NCI-H774 (cell line): ENCODE data around the gene IRAG1.

Experiments used
- DNase-seq: peaks from one replicate; lab custom pipeline; 2025; lab: John Stamatoyannopoulos, UW

IRAG1 gene

DNA sequence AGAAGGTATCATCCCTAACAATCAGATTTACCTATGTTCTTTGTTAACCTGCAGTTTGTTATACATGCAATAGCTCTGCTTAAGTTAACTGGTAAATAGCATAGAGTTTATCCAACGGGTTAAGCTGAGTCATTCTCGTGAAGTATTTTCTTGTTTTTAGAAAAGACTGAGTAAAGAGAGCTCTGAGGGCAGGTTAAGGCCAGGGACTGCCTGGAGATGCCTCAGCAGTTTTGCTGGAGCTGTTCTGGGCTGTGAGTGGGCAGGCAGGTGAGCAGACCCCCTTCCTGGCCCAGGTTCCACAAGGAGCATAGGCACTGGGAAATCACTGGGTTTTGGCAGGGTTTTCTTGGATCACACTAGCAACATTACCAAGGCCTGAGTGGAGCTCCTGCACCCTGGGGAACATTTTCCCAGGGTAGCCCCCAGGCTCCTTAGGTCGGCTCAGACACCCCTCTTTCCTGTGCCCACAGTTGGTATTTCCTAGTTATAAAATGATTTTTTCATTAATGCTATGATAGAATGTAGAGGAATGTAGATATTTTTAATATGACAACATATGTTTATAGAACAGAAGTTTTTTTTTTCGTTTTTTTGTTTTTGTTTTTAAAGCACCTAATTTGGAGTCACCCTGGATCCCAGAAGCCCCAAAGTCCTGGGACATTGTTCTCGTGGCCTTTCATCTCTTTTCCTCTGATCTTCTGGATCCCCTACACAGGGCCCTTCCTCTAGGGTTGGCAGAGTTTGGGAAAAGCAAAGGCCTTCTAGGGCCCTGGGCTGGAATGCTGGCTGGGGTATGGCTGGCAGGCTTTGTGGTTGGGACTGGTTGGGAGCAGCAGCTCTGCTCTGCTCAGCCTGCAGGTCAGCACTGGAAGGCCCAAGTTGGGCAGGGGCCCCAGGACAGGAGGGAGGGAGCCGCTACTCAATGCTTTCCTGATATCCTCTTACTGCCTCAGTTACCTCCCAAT, 26.7 kb downstream of the IRAG1 start:
- DNase-seq, result no peak

- no peak for DNase-seq
Observed at GRCh38 chr11:10664496-10664895, 29.1 kb downstream of the IRAG1 start.

DNA sequence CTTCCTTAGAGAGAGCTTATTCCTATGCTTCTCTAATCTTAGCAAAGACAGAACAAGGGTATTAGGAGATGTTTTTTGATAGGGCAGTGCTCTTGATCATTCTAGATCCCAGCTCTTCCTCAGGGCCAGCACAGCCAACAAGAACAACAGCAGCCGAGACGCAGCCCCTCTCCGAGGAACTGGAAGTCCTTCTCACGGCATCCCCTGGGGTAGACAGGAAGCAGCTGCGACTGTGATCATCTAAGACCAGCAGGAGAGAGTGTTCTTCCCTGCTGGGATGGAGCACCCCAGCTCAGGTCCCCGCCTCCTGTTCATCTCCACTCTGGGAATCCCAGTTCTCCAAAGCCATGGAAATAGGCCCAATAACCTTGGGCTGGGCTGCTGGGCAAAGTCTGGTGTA, 29.6 kb downstream of the IRAG1 start:
- DNase-seq, result no peak

- DNase-seq, result no peak
Observed at GRCh38 chr11:10663365-10663764, 30.2 kb downstream of the IRAG1 start.

DNA sequence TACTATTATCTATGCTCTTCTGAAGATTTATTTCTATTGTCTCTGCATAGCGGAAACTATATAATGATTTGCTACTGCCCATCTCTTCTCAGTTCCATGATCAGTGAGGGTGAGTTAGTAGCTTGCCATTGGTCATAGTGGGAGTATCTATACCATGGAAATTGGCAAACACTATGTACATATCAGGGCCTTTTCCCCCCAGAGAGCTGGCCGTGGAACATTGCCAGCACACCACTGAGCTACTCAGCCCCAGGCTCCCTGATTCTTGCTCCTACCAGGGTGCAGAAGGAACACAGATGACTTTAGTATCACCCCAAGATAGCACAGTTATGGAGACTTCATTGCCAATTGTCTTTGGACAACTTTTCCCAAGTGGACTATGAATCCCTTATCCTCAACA, 33.2 kb downstream of the IRAG1 start:
- DNase-seq, result no peak

DNA sequence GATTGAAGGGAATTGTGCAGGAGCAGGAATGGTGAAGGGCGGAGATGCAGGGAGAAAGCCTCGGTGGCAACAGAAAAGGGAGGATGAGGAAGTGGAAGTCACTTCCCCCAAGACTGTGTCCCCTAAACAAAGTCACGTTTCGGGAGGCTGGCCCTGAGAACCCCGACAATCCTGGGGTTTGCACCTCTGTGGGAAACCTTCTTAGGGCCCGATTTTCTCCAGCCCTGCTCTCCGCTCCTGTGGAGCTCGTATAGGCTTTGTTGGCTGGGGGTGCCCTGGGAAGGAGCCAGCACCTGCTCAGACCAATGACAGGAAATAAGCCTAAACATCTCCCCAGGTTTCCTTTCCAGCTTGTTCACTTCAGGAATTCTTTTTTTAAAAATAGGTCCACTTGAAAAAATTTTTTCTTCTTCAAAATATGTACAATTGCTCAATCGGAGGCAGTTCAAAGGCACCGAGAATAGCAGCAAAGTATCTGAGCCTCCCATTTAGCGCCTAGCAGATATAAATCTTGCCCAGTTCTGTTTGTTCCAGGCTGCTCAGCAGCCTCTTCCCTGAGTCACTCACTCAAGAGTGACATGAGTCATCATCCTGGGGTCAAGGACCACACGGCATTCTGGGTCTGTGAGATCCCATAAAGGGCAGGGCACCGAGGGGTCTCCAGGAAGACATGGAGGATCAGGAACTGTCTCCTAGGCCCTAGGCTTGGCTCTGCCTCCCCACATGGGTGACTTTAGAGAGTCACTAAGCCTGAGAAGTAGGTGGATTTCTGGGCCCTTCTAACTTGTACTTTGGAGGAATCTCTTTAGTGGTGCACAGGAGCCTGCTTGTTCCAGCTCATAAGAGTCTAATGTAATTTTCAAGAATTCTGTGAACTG, 34.0 kb downstream of the IRAG1 start:
- DNase-seq, result no peak

DNA sequence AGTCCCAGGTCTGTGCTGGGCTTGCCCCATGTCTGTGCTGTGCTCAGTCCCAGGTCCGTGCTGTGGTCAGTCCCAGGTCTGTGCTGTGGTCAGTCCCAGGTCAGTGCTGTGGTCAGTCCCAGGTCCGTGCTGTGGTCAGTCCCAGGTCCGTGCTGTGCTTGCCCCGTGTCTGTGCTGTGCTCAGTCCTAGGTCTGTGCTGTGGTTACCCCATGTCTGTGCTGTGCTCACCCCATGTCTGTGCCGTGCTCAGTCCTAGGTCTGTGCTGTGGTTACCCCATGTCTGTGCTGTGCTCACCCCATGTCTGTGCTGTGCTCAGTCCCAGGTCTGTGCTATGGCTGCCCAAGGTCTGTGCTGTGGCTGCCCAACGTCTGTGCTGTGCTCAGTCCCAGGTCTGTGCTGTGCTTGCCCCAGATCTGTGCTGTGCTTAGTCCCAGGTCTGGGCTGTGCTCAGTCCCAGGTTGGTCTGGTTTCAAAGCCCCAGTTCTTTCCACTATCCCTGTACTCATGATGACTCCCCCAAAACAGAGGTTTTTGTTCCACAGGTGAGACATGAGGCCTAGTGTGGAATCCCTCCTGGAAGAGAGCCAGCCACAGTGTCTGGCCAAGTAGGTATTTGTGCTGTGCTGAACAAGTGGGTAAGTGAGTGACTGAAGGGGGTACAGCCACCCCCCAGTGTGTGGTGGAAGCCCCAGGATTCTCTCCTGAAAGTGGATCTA, 34.8 kb downstream of the IRAG1 start:
- no peak for DNase-seq

DNA sequence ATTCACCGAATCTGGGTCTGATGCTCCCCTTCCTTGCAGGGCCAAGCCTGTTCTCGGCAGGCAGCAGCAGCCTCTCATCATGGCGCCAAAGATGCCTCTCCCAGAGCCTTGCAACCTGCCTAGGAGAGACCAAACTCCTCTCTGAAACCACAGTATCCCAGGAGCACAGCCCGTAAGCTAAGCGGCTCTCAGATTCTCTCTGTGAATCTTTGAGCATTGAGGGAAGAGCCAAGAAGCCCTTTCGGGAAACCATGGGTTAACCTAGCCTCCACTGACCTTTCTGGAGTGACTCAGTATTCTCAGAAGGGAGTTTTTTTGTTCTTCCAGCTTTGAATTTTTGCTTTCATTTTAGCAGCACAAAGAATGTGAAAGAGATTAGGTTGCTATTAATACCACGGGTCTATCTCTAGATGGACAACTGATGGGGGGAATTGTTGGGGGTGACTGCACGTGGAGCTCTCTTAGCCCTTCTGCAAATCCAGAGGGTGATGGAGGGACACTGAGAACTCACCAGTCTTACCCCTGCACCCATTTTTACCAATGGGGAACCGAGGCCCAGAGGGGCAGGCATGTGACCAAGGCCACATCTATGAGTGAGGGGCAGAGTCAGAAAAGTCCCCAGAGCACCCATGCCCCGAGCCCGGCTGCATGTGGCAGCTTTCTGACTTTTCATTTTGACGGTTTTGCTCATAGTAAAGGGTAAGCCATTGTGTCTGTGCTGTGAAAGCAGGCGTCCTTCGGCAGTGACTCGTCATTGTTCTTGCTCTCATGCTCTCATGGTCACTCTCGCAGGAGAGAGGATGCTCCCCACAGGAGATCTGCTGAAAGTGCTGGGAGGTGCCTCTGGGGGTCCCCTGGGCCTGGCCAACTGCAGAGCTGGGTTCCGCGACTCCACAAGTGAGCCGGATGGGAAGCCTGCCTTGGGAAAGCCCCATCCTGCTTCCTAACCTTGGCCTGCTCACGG, 36.0 kb downstream of the IRAG1 start:
- DNase-seq, result no peak

DNA sequence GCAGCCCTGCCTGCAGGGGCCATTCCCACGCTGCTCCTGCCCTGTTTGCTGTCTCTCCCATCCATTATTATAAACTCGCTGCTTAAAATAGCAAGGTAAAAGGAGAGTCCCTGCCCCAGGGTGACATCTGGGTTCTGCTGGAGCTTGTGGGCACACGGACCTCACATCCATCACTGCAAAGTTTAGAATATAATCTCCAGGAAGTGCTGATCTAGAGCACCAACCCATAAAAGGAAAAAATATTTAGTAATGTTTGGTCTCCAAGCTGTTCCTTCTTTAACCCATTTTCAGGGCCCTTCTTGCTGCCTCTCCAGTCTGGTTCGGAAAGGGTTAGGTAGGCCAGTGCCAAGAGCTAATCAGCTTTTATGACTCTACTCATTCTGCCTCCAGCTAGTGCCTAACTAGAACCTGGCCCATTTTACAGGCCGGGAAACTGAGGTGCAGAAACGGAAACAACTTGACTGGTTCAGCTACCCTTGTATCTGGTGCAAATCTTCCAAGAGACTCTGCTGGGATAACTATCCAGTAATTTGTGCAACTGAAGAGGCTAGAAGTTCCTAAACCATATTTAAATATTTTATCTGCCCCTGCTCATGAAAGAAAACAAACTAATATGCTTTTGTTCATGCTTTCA, 37.5 kb downstream of the IRAG1 start:
- DNase-seq, result no peak

DNA sequence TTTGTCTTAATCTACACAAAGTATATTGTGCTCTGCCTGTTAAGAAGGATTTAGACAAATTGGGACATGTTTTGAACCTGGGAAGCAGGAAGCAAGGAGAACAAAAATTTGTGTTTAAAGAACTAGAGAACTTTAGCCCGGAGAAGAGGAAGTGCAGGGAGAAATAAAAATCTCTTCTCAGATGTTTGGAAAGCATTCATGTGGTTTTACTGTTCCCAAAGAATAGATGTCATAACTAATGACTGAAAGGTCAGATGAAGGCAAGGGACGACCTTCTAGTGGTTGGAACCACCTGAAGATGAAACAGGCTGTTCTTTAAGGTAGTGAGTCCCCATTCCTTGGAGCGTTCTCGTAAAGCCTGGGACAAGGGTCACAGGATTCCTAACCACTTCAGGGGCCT, 38.3 kb downstream of the IRAG1 start:
- DNase-seq, result no peak

- no peak for DNase-seq
Observed at GRCh38 chr11:10654811-10655150, 38.8 kb downstream of the IRAG1 start.

- DNase-seq, result peak; percentile 37
Observed at GRCh38 chr11:10653946-10654810, 39.4 kb downstream of the IRAG1 start.

DNA sequence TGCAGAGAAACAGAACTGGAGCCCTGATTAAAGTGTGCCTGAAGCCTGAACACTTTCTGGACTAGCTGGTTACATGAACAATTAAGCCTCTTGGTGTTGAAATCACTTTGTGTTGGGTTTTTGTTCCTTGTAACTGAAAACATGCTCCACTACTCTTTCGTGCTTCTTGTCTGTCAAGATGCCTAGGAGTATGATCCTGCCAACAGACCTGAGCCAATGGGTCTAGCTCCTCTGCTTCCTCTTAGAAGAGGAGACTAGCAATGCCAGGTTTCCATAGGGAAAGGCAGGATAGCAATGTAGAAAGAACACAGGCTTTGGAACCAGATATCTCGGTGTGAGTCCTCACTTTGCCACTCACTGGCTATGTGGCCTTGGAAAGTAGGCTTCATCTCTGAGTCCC, 40.3 kb downstream of the IRAG1 start:
- DNase-seq, result no peak

DNA sequence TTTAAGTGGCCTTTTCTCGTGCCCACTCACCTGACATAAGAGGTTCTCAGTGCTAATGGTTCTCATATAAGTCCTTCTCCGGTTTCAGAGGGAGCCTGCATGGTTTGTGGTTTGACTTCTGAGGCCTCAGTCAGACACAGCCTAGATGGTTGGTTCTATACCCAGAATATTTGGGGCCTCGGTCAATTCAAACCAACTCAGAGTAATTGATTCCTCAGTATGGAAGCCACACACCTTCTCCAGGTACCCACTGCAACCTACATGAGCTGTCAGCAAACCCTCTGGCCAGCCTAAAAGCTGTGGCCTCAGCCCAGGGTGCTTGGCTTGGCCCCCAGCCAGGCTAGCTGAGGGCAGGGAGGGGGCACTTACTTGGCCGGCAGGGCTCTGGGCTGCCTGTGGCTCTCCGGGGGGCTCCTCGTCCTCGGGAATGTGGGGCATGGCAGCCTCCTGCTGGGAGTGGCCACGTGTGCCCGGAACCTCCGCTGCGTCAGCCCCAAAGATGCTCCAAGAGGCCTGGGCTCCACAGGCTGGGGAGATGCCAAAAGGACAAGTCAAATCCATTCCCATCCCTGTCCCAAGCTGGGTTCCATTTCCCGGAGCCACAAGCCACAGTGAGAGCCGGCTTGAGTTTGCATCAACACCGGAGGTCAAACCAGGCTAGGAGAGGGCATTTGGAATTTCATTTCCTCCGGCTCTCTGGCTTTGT, 41.7 kb downstream of the IRAG1 start:
- DNase-seq, result no peak

- no peak for DNase-seq
Observed at GRCh38 chr11:10650630-10651029, 42.9 kb downstream of the IRAG1 start.

DNA sequence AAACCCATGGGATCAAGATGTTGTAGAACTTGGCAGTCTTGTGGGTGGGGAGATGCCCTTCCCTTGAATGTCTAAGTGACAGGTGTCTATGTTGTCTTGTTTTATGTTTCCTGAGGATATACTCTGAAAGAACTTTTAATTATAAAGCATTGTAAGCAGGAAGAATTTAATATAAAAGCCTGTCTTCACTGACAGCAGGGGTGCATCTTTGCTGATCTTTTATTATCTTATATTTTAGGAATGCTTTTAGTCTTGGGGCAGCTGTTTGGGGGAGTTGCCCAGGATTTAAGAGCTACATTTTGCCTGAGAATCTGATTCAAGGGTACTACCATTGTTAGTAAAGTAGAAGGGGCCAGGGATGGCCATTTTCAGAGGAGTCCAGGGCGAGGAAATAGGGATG, 43.4 kb downstream of the IRAG1 start:
- DNase-seq, result no peak

- DNase-seq, result no peak
Observed at GRCh38 chr11:10648871-10649270, 44.7 kb downstream of the IRAG1 start.

DNA sequence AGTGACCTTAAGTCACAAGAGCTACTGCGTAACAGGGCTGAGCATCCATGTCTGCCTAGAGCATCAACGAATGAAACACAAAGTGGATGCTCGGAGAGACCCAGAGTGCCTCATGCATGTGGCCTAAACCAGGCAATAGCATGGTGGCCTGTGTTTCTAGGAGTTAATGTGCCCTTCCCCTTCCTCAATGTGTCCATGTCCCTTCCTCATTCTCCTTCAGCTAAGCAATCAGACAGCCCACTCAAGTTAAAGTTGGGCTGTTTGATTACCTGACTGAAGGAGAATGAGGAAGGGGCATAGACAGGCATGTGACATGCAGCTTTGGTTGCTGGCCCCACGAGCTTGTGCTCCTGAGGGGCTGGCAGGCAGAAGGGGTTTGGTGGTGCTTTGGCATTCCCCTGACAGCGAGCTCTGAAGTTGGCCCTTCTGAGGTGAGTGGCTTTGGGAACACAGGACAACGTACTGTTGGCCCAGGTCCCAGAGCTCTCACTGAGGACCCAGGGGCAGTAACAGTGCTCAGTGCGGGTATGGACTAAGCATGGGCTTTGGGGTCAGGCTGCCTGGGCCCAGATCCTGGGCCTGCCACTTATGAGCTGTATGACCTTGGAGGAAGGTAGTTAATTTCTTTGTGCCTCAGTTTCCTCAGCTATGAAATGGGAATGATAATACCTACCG, 46.7 kb downstream of the IRAG1 start:
- no peak for DNase-seq

DNA sequence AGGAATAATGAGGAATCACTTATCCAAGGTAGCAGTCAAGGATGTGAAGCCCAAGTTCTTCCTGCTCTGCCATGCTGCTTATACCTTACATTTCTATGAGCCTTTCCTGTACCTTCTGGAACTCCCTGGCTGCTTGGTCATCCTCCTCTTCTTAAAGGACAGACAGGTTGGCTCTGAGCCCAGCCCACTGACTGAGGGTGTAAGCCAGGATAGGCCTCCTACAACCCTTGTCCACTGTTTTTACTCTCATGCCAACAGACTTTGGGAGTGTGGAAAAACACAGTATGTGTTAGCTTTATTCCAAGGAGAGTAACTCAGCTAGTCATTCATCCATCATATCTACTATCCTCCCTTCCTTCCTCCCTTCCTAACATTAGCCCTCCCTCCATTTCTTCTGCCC, 47.5 kb downstream of the IRAG1 start:
- no peak for DNase-seq
